Erythroblast (primary cell): ENCODE measurements around the gene LSAMP.

Source experiments
- GATA1 ChIP-seq: IDR thresholded peaks from 2 replicates; pipeline ENCODE4 v1.6.1; 2011; ENCODE audit warnings: low read depth, mild to moderate bottlenecking, control low read depth, low read length, moderate library complexity
- POLR2A ChIP-seq: IDR thresholded peaks from 2 replicates; pipeline ENCODE4 v1.6.1; 2011; ENCODE audit warnings: mild to moderate bottlenecking, low read length

DNA sequence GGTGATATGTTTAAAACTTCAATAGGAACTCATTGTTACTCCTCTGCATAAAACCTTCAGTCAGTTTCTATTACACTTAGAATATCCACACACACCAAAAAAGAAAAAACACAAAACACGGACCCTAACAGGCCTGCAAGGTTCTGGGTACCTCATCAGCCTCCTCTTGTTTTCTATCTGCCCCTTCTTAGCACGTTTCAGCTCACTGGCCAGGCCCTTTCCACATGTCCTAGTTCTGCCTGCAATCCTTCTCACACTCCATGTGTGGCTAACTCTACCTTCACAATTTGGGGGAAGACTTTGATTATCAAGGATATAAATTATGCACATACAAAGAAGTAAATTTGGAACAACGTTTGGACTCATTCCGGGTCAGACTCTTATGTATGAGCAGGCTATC is 376.3 kb downstream of the LSAMP start:
- TF ChIP-seq POLR2A, result no peak
- no peak for TF ChIP-seq GATA1
